GM18873 (cell line): Measurements from ENCODE around the gene FAM163A.
"Not testable (repeated sequence)": the region's sequence is repeated elsewhere in the genome, so short reads cannot be mapped to it uniquely, and the experiment has no call there.

Experiments
- ATAC-seq: cut with Tn5 transposase; IDR thresholded peaks from one replicate; pipeline ENCODE4 v1.9.1; 2021; ENCODE audit warnings: mild to moderate bottlenecking, moderate library complexity, moderate number of reproducible peaks; ENCODE audit not compliant: unreplicated experiment, low FRiP score

Gene FAM163A

DNA sequence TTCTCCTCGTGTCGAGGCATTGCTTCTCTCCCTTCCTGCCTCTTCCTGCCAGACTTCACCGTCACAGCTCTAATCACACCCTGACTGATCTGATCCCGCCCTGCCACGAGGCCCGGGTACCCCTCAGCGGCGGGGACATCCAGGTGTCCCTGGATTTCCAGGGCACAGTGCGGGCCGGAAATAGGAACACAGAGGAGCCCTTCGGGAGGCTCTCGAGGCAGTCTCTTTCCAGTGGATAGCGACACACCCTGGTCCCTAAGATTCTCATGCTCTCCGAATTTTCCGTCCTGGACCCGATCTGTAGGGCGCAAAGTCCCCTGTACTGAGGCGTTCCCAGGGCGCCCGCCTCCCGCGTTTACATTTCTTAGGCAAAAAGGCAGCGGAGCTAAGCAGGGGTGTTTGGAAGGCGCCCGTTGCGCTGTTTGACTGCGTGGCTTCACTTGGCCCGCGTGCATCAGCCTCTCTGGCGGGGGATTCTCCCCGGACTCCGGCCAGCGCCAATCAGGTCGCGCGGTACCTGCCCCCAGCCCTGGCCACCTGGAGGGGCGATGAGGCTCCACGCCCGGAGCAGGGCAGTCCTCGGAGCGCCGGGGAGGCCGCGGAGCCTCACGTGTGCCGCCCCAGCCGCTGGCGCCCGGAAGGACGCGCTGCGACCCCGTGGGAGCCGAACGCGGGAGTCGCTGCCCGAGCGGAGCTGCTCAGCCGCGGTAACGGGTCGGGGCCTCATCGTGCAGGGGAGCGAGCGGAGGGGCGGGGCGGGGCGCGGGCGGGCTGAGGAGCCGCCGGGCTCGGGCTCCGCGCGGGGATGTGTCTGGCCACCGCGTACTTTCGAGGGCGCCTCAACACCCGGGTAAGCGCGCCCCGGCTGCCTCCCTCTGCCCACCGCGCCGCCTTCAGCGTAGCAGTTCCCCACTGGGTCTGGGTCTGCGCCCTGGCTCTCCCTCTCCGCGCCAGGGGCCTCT, at the start of gene FAM163A:
TSS of gene FAM163A (plus strand) at position 575 of the 962 bp plus-strand sequence. CDS start 69,807 bp downstream, outside the sequence.
- no peak for ATAC-seq

DNA sequence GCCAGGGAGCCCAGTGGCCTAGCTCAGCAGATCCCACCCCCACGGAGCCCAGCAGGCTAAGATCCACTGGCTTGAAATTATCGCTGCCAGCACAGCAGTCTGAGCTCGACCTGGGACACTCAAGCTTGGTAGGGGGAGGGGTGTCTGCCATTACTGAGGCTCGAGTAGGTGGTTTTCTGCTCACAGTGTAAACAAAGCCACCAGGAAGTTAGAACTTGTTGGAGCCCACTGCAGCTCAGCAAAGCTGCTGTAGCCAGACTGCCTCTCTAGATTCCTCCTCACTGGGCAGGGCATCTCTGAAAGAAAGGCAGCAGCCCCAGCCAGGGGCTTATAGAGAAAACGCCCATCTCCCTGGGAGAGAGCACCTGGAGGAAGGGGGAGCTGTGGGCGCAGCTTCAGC, 48.6 kb upstream of the FAM163A start:
- ATAC-seq: not testable (repeated sequence)

DNA sequence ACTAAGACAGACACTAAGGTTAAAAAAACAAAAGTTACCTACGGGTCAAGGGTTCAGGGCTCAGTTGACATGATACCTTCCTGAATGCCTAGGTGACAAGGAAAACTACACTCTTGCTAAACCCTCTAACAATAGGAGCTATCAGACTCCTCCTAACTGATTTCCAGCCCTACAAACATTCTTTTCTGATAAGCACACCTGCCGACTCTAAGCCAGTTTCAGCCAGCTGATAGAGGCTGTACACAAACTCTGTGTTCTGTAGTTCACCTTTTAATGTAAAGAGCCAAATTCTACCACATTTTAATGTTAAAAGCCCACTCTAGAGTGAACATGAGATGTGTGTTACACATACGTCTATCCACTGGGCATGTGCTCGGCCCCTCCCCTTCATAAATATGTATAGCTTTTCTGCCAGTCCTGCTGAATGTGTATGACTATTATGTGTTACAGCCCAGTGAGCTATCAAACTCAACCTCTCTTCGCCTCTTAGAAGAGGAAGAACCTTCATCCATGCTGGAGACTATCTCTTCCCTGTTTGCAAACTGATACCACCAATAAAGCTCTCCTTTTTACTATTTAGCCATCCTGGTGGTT, 40.0 kb upstream of the FAM163A start:
- ATAC-seq: no peak

DNA sequence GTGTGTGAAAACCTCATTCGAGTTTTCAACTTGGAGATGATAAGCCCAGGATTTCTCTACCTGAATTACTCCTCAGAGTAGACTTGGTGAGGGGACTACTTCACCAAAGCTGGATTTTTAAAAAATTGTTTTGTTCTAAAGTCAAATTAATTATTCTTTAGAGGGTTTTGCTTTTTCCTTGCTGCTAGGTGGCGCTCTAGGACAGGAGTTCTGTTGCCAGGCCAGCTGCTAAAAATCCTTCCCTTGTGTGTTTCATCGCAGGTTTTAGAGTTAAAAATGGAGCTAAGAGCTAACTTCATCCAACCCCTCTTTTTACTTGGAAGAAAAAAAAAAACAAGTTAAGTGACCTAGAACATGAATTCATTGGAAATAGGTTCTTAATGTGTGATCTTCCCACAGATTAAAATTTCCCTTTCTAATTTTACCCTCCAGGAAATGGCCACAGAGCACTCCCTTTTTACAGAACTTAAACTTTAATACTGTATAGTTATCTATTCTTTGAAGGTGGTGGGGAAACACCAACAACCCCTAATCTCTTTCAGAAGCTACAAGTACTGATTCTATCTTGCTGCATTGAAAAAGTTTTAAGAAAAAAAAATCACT, 36.7 kb upstream of the FAM163A start:
- no peak for ATAC-seq

DNA sequence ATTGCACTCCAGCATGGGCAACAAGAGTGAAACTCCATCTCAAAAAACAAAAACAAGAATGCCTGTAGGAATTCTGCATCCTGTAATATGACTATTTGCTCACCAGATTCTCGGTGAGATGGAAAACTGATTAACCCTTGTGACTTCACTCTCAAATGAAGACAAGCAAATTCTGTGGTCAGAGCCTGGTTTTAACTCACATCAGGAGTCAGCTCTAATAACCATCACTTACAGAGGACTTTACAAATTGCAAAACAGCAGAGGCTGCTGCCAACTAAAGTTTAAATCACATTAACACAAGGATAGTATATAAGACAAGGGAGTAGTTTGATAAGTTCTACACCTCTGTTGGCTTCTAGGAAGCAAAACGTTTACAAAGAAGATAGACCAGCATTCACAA, 35.7 kb upstream of the FAM163A start:
- ATAC-seq: no peak

DNA sequence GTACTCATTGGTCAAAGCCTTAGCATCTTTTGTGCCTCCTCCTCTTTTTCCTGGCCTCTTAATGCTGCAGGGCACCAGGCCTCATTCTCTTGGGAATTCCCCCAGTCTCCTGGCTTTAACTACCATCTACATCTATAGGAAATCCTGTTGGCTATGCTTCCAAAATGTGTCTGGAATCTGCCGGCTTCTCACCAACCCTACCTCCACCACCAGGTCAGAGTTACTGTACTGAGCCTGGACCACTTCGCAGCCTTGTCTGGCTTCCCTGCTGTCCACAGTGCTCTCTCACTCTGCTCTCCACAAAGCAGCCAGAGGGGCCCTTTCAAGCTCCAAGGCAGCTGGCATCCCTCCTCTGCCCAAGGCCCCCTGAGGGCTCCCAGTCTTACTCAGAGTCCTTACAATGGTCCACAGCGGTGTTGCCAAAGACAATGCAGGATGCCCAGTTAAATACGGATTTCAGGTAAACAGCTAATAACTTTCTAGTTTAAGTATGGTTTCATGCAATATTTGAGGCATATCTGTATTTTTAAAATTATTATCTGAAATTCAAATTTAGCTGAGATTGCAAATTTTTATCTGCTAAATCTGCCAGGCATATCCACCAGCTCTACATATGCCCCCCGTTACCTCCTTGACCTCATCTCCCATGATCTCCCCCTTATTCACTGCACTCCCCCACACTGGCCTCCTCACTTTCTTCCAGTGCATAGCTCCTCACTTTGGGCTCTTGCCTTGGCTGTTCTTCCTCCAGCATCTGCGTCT, 34.5 kb upstream of the FAM163A start:
- no peak for ATAC-seq

DNA sequence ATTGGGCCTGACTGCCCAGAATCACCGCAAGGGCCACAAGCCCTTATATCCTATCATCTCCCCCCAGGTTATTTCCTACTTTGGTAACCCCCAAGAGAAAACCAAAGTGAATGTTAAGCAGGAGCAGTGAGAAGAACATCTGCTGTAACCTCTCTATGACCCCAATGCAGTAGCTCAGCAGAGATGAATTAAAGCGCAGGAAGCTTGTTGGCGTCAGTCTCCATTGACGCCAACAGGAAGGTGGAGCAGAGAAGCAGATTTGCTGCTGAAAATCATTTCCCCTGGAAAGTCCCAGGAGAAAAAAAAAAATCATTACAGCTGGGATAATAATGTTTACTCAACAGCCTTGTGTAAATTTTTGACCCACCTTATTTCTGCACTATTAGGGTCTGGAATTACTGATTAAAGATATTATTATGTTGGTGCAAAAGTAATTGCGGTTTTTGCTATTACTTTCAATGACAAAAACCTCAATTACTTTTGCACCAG, 33.2 kb upstream of the FAM163A start:
- ATAC-seq: no peak

DNA sequence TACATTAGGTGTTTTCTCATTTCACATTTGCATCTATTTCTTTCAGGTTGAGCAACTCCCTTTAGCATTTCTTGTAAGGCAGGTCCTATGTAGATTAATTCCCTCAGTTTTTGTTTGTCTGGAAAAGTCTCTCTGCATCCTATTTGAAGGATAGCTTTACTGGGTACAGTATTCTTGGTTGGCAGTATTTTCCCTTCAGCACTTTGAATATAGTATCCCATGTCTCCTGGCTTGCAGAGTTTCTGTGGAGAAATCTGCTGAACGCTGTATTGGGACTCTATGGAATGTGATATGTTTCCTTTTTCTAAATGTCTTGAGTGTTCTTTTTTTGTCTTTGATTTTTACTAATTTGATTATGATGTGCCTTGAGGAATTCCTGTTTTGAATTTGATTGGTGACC, 28.9 kb upstream of the FAM163A start:
- no peak for ATAC-seq

DNA sequence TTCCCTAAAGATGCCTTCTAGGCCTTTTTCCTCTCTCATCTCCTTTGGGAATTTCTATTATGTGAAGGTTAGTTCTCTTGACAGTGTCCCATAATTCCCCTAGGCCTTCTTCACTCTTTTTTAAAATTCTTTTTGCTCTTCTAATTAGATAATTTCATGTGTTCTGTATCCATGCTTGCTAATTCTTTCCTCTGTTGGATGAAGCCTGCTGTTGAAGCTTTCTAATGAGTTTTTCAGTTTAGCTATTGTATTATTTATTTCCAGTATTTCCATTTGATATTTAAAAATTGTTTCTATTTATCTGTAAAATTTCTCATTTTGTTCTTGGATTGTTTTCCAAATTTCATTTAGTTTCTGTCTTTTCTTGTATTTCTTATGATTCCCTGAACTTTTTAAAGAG, 28.5 kb upstream of the FAM163A start:
- ATAC-seq: no peak

DNA sequence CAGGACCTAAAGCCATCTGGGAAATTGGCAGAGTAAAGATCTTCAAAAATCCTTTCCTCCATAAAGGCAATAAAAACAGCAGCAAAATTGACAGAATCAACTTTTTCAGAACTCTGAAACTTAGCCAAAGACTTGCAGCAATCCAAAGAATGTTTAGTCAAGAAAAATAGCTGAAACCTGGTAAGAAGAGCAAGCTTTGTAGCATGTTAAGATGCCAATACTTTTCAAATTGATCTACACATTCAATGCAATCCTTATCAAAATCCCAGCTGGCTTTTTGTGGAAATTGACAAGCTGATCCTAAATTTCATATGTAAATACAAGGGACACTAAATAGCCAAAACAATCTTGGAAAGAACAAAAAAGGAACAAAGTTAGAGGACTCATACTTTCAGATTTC, 23.8 kb upstream of the FAM163A start:
- no peak for ATAC-seq

DNA sequence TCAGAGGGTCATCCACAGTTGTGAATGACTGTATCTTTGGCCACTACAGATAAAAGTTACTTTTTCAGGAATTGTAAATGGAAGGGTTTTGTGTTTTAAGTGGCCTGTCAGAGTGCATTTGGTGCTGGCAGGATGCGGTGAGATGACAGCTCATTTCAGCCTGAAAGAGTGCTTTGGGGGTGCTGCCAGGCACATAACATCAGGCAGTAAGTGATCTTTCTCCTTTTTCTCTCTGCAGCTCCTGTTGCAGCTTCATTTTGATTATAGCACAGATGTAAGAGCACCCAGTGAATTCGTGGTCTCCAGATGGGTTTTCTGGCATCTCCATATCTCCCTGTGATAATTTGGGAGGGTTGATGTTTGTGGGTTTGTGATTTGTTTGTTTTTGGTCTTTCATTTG, 14.8 kb upstream of the FAM163A start:
- ATAC-seq: no peak

DNA sequence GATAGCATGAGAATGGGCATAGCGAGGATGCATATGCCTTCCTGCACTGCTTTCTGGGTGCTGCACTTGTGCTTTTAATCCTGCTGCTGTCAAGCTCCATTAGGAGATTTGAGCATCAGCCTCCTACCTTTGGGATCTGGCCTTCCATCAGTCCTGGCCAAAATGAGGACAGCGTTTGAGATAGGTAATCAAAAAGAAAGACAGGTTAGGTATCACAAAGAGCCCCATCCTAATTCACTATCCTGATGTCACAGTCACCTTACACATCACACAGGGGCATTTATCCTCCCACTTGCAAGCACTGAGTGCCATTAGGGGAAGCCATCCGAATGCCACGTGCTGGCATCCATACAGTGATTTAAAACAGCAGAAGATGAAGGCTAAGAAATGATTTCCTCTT, 13.2 kb upstream of the FAM163A start:
- ATAC-seq: no peak

DNA sequence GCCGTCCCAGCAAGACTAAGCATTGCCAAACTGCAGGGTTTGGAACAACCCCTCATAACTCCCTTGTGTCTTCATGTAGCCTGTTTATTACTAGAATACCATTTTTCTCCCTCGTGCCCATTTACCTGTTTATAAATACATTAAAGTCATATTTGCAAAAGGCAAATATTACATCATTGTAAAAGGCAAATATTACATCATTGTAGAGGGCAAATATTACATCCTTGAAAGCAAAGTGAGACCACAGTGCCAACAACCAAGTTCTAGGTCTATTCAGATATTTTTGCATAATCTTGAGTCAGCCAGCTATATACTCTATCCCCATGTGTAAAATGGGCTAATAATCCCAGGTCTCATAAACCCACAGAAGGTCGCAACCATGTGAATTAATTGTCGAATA, 11.4 kb upstream of the FAM163A start:
- ATAC-seq: no peak

DNA sequence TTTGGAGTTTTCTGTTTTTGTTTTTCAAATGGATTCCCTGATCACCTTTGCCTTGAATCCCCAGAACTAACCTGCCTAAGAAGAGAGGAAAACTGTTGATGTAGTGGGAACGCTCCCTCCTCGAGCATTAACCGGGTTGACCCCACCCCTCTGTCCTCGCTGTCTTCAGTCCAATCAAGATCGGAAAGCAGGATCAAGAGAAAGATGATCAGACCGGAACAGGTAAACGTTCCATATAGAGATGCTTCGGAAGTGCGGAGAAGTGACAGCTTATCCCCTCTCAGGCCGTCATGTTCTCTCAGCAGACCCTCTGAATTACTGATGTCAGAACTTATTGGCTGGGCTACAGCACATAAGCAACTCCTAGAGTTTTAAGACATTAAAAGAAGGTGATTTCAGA, 800 bp upstream of the FAM163A start:
- ATAC-seq: no peak

DNA sequence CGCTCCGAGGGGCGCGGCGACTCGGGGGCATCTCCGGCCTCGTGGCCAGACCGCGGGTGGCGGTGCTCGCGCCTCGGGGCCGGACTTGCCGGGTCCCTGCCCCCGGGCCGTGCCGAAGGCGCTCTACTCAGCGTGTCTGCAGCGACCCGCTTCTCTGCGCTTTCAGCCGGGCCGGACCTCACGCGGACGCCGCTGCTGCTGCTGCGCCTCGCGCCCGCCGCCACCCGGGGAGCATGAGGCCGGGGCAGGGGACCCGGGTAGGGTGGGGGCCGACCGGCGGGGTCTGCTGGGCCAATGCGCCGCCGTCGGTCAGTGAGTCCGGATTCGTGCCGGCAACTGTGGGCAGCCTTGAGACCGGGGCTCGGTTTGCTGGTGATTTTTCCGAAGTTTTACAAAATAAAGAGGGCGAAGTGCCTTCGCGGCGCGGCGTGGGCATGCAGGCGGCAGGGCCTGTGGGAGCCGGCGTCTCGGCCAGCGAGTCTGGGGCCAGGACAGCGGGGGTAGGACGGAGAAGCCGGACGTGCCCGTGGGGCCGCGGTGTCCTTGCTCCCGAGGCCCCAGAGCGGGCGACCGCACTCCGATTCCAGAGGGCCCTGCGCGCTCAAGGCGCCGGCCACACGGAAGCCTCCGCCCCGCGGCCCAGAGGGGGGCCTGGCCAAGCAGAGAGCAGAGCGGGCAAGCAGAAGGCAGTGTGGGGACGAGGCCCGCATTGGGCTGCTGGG, 749 bp downstream of the FAM163A start:
- ATAC-seq: no peak

DNA sequence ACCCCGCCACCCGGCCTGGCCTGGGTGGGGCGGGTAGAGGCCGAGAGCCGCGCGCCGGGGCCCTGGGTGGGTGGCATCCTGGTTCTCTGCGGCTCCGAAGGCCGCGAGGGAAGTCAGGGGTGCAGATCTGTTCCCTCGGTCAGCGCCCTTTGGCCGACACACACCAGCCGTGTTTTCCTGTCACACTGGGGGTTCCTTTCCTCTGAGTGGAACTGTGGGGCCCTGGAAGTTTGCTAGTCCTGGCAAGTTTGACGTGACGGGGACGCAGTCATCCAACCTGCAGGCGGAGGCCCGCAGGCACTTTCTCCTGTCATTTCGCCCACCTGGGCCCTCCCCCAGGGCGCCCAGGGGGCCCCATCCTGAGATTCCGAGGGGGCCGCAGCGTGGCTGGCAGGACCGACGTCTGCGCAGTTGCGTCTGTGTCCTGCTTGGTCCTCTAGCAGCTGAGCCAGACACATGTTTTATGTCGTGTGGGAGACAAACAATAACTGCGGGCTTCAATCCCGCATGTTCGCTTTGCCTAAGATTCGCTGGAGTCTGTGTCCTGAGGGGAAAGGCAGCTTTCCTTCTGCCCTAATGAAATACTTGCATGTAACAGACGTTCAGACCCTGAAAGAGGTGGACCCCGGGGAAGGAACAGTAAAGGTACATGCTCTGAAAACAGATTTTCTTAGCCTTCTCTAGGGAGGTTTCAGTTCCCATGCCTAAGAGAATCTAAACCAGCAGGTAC, 1.5 kb downstream of the FAM163A start:
- ATAC-seq: no peak

DNA sequence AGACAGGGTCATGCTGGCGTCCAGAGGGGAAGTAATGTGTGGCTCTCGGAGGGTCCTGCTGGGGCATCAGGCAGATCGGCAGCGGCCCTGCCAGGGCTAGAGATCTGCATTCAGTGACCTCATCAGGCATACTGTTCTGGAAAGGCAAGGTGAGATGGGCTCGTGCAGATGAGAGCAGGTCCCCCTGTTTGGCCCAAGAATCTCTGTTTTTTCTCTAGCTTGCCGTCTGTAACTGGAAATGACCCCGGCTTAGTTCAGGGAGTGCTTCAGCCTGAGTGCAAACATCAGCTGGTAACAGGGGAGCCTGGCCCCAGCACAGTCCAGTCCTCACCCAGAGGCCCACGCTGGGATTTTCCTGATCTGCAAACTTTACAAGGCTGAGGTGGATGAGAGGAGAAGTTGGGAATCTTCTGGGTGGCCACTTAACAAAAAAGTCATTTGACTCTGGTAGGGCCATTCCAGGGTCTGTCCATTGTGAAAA, 2.1 kb downstream of the FAM163A start:
- no peak for ATAC-seq

DNA sequence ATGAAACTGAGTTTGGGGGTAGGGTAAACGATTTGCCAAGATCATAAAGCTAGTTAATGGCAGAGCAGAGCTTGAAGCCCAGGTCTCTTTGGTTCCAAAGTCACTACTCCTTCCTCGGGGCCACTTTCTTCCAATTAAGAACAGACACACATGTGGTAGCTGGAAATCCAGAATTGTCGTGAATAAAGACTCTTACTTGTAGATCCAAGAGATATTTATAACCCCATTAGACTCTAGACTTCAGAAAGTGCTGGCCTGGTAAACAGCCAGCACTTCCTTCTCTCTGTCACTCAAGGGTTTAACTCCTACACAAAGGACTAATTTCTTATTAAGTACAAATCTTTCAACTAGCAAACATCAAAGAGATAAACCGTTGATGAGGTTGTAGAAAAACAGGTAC, 2.7 kb downstream of the FAM163A start:
- ATAC-seq: no peak

DNA sequence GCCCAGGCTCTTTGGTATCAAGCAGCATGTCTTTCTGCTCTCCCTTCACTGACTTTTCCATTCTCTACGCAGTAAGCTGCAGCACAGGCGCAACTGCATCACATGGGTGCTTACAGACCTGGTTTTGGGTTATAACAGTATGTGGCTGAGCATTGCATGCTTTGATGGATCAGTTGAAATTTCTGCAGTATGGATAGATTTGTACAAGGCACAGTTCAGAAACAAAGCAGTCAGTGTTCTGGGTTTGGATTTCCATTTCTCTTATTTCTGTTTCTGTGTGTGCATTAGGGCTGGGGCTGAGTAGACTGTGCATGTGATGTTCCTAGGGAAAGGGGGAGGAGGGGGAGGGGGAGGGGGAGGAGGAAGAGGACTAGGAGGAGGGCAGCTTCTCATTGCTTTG, 4.5 kb downstream of the FAM163A start:
- no peak for ATAC-seq
